DMS 273 treated with DMSO at 0.1 percent for 48 hours (cell line): ENCODE results near the gene SCAPER.
A peak's percentile ranks its signal among the peaks of the same experiment; 100 is the strongest.
"Not testable (repeated sequence)": the region's sequence is repeated elsewhere in the genome, so short reads cannot be mapped to it uniquely, and the experiment has no call there.

Source experiments
- DNase-seq: peaks from one replicate; lab custom pipeline; 2025; lab: John Stamatoyannopoulos, UW

The SCAPER gene

DNA sequence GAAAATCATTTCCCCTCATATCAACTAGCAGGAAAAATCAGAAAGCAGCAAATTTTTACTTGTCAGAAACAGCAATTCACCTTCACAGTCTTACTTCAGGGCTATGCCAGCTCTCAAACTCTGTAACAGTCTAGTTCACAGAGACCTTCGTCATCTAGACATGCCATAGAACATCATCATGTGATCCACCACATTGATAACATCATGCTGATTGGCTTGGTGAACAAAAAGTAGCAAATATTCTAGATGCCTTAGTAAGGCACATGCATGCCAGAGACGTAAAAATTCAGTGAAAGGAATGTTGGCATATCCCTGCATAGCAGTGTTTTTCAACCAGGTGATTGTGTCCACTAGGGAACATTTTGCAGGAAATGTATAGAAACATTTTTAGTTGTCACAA lies 8.6 kb upstream of the SCAPER start:
- no peak for DNase-seq

GRCh38 chr15:76912430-76912829 lies 7.3 kb upstream of the SCAPER start:
- no peak for DNase-seq

GRCh38 chr15:76905855-76906254 lies 715 bp upstream of the SCAPER start:
- DNase-seq: no peak

DNA sequence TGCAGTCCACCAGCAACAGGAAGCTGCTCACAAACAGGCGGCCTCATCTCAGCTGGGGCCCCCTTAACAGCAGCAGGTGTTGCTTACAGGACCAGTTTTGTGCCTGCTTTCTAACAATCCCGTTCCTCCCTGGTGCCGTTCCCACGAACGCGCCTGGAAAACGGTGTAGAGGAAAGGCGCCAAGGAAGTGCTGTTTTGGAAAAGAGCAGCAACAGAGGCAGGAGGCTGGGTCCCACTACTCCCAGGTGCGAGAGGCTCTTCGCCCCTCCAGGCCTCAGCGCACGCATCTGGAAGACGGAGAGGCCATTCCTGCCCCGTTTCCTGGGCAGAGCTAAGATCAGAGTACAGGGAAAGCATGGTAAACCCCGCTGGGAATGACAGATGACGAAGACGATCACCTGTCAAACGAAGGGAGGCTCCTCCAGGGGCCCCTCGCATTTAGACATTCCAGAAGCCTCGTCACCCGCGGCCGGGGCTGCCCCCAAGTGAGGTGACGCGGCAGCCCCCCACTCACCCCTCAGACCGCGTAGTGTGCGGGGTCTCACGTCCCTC lies 603 bp downstream of the SCAPER start:
- DNase-seq: no peak

- peak; percentile 9 for DNase-seq
Measured at GRCh38 chr15:76903251-76903681, 1.9 kb downstream of the SCAPER start.

- DNase-seq: no peak
Measured at GRCh38 chr15:76901965-76902364, 3.2 kb downstream of the SCAPER start.

DNA sequence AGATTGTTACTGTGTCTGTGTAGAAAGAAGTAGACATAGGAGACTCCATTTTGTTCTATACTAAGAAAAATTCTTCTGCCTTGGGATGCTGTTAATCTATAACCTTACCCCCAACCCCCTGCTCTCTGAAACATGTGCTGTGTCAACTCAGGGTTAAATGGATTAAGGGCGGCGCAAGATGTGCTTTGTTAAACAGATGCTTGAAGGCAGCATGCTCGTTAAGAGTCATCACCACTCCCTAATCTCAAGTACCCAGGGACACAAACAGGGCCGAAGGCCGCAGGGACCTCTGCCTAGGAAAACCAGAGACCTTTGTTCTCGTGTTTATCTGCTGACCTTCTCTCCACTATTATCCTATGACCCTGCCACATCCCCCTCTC lies 5.2 kb downstream of the SCAPER start:
- DNase-seq: not testable (repeated sequence)

- not testable (repeated sequence) for DNase-seq
Measured at GRCh38 chr15:76899176-76899930, 5.8 kb downstream of the SCAPER start.

- DNase-seq: no peak
Measured at GRCh38 chr15:76898102-76898501, 7.0 kb downstream of the SCAPER start.

- DNase-seq: no peak
Measured at GRCh38 chr15:76894174-76894573, 11.0 kb downstream of the SCAPER start.

DNA sequence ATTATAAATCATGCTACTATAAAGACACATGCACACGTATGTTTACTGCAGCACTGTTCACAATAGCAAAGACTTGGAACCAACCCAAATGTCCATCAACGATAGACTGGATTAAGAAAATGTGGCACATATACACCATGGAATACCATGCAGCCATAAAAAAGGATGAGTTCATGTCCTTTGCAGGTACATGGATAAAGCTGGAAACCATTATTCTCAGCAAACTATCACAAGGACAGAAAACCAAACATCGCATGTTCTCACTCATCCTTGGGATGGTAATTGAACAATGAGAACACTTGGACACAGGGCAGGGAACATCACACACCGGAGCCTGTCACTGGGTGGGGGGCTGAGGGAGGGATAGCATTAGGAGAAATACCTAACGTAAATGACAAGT lies 12.3 kb downstream of the SCAPER start:
- DNase-seq: not testable (repeated sequence)

GRCh38 chr15:76887280-76888141 lies 17.6 kb downstream of the SCAPER start:
- not testable (repeated sequence) for DNase-seq

DNA sequence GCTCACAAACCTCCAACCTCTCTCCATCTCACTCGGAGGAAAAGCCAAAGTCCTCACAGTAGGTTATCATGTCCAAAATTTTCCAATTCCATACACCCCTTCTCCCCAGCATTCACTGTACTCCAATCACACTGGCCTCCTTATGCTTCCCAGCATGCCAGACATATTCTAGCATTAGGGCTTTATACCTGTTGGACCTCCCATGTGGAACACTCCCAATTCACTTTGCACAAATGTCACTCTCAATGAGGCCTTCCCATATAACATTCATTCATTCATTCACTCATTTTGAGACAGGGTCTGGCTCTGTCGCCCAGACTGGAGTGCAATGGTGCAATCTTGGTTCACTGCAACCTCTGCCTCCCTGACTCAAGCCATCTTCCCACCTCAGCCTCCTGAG lies 19.9 kb downstream of the SCAPER start:
- no peak for DNase-seq

GRCh38 chr15:76875911-76876310 lies 29.2 kb downstream of the SCAPER start:
- no peak for DNase-seq

GRCh38 chr15:76873066-76873465 lies 32.1 kb downstream of the SCAPER start:
- DNase-seq: not testable (repeated sequence)

GRCh38 chr15:76871930-76872329 lies 33.2 kb downstream of the SCAPER start:
- DNase-seq: no peak

DNA sequence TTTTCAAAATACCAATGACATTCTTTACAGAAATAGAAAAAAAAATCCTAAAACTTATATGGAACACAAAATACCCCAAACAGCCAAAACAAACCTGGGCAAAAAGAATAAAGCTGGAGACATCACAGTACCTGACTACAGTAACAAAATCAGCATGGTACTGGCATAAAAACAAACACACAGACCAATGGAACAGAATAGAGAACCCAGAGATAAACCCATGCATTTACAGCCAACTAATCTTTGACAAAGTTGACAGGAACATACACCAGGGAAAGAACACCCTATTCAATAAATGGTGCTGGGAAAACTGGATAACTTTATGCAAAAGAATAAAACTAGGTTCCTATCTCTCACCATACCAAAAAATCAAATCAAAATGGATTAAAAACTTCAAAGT lies 36.4 kb downstream of the SCAPER start:
- no peak for DNase-seq

GRCh38 chr15:76866716-76867321 lies 38.3 kb downstream of the SCAPER start:
- no peak for DNase-seq

DNA sequence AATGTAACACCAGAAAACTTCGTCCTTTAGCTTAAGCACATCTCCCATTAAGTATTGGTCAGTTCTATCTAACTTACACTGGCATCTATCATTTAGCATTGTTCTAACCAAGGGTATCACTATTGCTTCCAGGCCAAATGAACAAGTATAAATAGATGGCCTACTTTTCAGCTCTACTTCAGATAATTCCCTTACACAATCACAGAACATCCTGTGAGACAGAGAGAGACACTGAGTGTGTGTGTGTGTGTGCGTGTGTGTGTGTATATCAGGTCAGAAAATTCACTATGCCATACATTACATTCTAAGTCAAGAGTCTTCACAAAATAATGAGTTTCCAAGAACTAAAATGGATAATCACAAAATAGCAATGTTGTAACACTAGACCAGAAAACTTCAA lies 39.1 kb downstream of the SCAPER start:
- no peak for DNase-seq

DNA sequence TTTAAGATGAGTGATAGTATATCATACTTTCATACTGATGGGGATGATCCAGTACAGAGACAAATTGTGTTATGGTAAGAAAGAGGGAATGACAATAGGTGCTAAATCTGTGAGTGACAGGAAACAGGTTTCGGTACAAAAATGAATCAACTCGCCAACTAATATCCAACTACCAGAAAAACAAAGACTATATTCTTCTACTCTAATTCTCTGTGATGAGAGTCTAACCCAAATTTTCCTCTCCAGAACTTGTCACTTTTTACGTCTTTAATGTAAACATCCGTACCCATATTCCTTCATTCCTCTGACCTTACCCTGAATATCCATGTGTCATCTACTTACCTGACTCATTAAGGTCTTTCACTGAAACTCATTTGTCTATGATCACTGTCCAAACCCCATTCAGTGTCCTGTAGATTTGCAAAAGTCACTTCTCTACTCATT lies 39.6 kb downstream of the SCAPER start:
- no peak for DNase-seq

DNA sequence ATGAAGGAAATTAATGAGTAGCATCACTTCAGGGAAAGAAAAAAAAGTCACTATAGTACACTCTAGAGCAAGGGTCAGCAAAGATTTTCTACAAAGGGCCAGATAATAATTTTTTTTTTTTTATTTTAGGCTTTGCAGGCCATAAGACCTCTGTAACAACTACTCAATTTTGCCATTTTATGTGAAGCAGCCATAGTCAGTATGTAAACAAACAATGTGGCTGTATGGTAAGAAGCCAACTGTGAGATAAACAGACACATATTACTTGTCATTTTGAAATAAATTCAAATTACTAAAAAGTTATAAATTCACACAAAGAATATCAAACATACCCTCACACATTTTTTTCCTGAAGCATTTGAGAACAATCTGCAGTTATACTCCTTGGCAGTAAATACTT lies 40.6 kb downstream of the SCAPER start:
- DNase-seq: no peak

DNA sequence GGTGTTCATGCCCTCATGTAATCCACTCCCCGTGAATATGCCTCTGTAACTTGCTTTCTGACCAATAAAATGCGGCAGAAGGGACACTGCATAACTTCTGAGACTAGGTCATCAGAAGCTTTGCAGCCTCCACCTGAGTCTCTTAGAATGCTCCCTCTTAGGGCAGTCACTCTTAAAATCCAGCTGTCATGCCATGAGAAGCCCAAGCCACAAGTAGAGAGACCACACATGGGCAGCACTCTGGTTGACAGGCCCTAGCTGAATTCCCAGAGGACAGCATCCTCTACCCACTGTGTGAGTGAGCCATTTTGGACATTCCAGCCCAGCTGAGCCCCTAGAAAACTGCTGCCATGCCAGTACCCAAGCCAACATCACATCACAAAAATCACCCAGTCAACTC lies 41.4 kb downstream of the SCAPER start:
- DNase-seq: no peak
